Dermis microvascular lymphatic vessel endothelial cell (primary cell): ENCODE measurements around the gene WAS. TPM values are rescaled to one million over a fixed set of nuclear protein-coding genes. Genes with fewer than 3 reads are reported as not detected.

ENCODE experiments used
- DNase-seq, 2 donors: peaks; one replicate each; pipeline versions ENCODE4 v3.0.0 to v3.0.0-alpha.2; 2010; ENCODE audit warnings: low read depth in 2 of 2
- total RNA-seq: library from RNA; depleted of rRNA; stranded (reverse); fragments of >200 nt; gene quantifications from 2 replicates; pipeline ENCODE4 v1.2.1, GENCODE V29; 2014

Gene WAS
- total RNA-seq, 1 donor from 2014 or later = not detected

DNA sequence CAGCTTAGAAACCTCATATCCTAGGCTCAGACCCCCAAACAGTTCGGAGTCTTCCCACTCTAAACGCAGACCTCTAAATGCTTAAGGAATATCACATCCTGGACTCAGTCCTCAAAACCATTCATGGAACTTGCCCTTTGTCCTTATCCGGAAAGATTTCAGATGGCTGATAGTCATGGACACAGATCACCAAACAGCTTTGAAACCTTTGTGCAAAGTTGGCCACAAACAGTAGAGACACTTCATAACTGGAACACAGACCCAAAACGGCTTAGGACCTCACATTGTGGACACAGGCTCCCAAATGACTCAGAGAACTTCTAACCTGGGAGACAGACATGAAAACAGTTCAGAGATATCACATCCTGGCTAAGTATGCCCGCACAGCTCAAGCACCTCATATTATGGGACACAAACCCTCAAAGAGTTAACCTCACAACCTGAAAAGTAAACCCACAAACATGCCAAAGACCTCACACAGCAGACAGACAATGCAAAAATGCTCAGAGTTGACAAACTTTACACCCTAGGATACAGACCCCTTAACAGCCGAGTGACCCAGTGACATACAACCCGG, 28.4 kb downstream of the WAS start:
- DNase-seq = no peak

DNA sequence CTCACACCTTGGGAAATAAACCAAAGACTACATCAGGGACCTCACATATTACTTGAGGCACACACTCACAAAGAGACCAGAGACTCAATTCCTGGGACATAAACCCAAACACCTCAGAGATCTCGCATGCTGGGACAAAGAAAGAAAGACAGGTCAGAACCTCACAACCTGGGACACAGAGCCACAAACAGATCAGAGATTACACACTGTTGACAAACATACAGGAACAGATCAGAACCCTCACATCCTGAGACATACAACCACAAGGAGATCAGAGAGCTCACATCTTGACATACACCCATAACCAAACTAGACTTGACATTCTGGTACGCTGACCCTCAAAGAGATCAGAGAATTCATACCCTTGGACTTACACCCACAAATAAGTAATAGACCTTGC, 30.2 kb downstream of the WAS start:
- no peak for DNase-seq

DNA sequence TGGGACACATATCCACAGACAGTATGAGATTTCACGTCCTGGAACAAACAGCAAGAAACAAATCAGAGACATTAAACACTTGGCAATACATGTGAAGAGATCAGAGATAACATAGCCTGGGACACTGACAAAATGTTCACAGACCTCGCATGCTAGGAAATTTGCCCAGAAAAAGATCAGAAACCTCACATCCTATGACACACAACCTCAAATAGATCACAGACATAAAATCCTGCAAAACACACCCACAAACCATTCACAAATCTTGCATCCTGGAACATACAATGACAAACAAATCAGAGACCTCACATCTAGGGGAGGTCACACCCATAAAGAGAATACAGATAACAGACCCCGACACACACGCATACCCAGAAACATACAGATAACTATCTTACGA, 31.0 kb downstream of the WAS start:
- DNase-seq = no peak

DNA sequence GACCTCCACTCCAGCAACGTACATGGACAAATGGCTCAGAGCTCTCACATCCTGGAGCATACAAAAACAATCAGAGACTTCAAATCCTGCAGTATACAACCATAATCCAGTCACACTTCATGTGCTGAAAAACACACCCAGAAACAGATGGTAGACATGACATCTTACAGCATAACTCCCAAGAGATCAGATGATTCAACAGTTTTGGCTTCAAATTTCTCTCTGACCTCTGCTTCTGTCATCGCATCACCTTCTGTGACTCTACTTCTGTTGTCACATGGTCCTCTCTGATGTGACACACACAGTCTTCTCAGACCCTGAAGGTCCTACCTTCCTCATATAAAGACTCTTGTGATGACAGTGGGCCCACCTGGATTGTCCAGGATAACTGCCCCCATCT, 31.5 kb downstream of the WAS start:
- DNase-seq = no peak

DNA sequence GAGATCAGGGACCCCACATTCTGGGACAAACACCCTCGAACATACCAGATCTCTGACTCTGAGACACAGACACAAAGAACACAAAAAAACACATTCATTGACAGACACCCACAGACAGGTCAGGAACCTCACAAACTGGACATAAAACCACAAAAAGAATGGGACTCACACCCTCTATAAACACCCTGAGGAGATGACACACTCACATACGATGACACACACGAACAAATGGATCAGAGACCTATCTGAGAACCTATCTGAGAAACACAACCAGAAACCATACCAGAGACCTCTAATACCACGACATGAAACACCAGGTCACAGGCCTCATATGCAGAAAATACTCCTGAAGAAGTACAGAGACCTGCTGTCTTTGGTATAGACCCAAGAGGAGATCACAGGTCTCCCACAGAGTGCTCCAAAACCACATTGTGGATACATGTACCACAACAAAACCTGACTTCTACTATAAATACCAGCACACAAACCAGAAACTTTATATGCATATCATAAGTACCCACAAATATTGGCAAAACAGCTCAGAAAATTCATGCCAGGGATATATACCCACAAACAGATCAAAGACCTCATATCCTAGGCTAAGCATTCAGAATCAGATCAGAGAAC, 32.4 kb downstream of the WAS start:
- DNase-seq = no peak

DNA sequence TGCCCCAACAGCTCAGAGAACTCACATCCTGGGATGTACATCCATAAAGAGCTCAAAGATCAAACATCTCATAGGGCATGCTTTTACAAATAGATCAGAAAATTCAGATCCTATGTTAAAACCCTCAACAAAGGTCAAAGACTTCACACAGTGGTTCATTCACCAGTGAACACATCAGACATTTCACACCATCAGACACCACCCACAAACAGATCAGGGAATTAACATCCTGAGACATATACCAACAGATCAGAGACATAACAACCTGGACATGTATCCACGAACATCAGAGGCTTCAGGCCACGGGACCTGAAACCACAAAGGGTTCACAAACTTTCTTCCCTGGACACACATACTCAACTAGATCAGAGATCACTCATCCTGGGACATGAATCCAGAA, 36.4 kb downstream of the WAS start:
- DNase-seq = no peak

DNA sequence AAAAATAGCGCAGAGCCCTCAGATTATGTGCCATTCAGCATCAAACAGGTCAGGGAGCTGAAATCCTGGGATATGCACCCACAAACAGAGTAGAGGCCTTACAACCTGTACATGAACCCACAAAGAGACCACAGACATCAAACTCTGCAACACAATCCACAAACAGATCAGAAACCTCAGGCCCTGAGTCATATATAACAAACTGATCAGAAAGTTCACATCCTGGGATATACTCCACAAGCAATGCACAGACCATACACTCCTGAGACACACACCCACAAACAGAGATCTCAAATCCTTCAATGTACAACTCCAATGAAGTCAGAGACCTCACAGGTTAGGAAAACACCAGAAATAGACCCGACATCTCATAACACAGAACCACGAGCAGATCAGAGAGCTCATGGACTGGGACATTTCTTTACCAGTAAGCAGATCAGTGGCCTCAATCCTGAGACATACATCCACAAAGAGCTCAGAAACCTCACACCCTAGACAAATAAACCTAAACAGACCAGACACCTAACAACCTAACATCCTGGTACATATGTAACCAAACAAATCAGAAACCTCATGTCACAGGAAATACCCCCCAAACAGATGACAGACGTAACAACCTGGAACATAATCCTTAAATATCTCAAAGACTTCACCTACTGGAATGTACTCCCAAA, 37.1 kb downstream of the WAS start:
- DNase-seq = no peak

DNA sequence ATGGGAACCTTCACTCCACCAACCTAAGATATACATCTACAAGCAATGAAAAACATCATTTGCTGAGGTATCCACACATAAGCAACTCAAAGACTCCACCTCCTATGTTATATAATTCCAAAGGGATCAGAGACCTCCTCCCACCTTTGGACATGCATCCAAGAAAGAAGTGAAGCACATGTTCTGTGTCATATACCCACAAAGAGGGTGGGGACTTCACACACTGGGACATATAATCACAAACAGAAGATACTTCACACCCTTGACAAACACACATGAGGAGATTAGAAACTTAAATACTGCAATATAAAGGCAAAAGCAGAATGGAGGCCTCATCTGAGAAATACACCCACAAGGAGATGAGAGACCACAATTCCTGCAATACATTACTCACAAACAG, 38.3 kb downstream of the WAS start:
- no peak for DNase-seq

DNA sequence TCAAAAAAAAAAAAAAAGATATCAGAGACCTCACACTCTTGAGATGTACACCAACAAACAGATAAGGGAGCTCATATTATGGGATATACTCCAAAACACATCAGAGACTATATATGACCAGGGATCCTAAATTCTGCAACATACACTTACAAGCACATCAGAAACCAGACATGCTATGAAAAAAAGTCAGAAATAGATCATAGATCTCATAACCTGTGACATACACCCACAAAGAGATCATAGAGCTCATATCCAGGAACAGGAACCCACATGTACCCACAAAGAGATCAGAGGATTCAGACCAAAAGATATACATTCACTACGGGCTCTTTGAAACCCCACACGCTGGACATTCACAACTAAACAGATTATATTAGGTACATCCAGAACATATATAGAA, 43.0 kb downstream of the WAS start:
- no peak for DNase-seq

DNA sequence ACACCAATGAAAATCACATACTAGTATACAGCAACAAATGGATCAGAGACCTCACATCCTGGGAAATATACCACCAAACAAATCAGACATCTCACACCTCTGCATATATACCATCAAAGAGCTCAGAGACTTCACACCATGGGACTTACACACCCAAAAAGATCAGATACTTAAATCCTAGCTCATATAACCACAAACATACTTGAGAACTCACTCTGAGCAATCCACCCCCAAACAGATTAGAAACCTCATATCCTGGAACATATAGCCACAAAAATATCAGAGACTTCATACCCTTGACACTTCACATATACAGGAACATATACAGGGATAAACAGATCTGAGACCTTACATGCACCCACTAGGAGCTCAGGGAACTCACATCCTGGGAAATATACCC, 45.1 kb downstream of the WAS start:
- DNase-seq = no peak

DNA sequence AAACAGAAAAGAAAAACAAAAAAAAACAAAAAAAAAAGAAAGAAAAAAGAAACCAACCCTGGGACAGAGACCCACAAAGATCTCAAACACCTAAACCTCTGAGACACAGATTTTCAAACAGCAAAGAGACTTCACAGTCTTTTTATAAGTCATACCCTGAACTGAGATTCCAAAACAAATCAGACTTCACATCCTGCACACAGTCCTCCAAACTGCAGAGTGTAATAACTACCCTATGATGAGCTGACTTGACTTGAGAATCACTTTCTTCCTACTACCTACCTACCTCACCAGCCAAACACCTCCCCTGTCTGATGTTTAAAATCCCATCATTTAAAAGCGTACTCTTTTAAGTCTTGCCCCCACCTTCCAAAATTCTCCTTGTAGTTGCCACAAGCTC, 52.7 kb downstream of the WAS start:
- DNase-seq = no peak

DNA sequence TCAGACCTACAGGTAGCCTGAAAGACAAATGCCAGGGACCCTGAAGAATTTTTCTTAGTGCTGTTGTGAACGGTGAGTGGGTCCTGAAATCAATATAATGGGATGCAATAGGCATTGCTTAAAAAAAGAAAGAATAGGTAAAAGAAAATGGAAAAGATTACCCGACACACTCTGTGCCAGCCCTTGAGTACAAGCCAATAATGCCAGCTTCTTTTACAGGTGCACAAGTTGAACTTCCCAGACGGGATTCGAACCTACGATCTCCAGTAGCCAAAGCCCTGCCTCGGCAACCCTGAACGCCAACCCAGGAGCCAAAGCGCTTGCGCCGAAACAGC, 53.2 kb downstream of the WAS start:
- DNase-seq = no peak

DNA sequence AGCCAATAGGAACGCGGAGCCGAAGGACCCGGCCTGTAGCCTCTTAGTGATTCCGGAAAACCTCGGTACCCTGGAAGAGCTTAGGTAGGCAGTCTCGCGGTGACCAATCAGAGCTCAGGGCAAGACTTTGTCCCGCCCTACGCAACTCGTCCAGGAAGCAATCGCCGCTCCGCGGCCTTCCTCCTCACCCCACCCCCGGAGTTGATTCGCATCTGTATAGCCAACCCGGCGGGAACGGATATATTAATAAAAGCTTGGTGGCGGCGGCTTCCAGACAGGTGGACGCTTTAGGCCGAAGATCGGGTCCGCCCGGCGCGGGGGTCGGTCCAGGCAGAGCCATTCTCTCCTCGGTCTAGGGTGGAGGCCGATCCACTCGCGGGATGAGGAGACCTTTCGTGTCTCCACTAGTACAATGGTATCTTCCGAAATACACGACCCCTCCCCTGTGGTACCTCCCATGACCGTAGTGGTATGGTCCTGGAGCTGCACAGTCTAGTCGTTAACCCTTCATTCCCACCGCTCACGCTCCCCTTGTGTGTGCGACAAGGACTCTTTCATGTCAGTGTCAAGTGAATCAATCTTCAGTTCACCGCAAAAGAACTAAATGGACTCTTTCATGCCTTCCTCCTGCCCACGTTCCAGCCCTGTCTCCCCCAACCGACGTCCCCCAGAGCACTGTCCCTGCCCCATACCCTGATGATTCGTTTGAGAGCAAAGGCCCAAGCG, 53.8 kb downstream of the WAS start:
- peak; percentile 97 for DNase-seq

DNA sequence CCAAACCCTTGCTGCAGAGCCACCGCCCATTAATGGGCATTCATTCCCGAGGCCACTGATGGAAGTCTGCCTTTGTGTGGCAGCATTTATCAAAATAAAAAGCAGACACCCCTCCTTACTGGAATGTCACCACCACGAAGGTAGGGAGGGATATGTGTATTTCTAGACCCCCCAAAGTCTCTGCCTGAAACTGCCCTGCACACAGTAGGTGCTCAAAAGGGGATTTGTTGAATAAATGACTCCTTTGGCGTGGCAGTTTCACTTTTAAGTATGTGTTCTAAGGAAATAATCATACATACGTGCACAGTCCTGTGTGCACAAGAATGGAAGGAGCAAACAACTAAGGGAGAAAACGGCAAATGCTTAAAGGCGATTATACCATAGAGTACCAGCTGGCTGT, 54.3 kb downstream of the WAS start:
- DNase-seq = no peak

Other genes with a start within 250 kb of the WAS start
- gene SLC38A5, start 213.5 kb upstream of the WAS start, total RNA-seq = 6.4 and 25.2 TPM in 2 replicates
- gene FTSJ1, start 207.6 kb upstream of the WAS start, total RNA-seq = 35.4 and 41.7 TPM in 2 replicates
- gene PORCN, start 174.8 kb upstream of the WAS start, total RNA-seq = 4.6 and 7.3 TPM in 2 replicates
- 85.3 and 141 TPM in 2 replicates for gene EBP, start 162.0 kb upstream of the WAS start, total RNA-seq
- gene TBC1D25, start 144.1 kb upstream of the WAS start, total RNA-seq = 4.5 and 9.6 TPM in 2 replicates
- gene RBM3, start 109.3 kb upstream of the WAS start, total RNA-seq = 379 and 393 TPM in 2 replicates
- gene WDR13, start 86.3 kb upstream of the WAS start, total RNA-seq = 116 and 123 TPM in 2 replicates
- gene SUV39H1, start 12.9 kb downstream of the WAS start, total RNA-seq = 3.9 and 4.9 TPM in 2 replicates
- gene GLOD5, start 77.9 kb downstream of the WAS start, total RNA-seq = not detected in 2 replicates
- not detected in 2 replicates for gene GATA1, start 102.8 kb downstream of the WAS start, total RNA-seq
- 17.3 and 26.3 TPM in 2 replicates for gene HDAC6, start 118.3 kb downstream of the WAS start, total RNA-seq
- not detected in 2 replicates for gene ERAS, start 142.7 kb downstream of the WAS start, total RNA-seq
- gene PCSK1N, start 151.8 kb downstream of the WAS start, total RNA-seq = under 0.01 and 0.13 TPM in 2 replicates
- 22.2 and 24.9 TPM in 2 replicates for gene TIMM17B, start 214.0 kb downstream of the WAS start, total RNA-seq
- 53.9 and 60.2 TPM in 2 replicates for gene PQBP1, start 214.1 kb downstream of the WAS start, total RNA-seq
- gene SLC35A2, start 227.8 kb downstream of the WAS start, total RNA-seq = 8.1 and 15.9 TPM in 2 replicates
- 3.3 and 3.9 TPM in 2 replicates for gene PIM2, start 235.2 kb downstream of the WAS start, total RNA-seq